ACHN (cell line): ENCODE measurements around the gene IFI44.

Experiments
- DNase-seq: peaks from one replicate; pipeline ENCODE4 v3.0.0-alpha.2; 2015
- in situ Hi-C: cut with HindIII; loops from 2 replicates; pipeline ENCODE4 v1.10.0; 2017; ENCODE audit warnings: low sequenced_read_pairs, low pct_ligation_motif_present, low pct_unique_long_range_greater_than_20kb

The IFI44 gene

DNA sequence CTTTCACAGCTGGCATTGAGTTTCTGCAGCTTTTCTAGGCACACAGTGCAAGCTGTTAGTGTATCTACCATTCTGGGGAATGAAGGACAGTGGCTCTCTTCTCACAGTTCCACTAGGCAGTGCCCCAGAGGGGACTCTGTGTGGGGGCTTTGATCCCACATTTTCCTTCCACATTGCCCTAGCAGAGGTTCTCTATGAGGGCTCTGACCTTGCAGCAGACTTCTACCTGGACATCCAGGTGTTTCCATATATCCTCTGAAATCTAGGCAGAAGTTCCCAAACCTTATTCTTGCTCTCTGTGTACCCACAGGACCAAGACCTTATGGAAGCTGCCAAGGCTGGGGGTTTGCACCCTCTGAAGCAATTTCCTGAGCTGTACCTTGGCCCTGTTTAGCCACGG lies 2.4 kb upstream of the IFI44 start:
- in situ Hi-C loops: no loop called here
- no peak for DNase-seq

DNA sequence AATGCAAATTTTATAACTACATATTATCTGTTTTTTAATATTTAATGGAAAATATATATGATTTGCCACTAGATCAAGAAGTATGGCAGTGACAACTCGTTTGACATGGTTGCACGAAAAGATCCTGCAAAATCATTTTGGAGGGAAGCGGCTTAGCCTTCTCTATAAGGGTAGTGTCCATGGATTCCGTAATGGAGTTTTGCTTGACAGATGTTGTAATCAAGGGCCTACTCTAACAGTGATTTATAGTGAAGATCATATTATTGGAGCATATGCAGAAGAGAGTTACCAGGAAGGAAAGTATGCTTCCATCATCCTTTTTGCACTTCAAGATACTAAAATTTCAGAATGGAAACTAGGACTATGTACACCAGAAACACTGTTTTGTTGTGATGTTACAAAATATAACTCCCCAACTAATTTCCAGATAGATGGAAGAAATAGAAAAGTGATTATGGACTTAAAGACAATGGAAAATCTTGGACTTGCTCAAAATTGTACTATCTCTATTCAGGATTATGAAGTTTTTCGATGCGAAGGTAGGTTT lies 556 bp downstream of the IFI44 start:
- in situ Hi-C loops: no loop called here
- DNase-seq: no peak

DNA sequence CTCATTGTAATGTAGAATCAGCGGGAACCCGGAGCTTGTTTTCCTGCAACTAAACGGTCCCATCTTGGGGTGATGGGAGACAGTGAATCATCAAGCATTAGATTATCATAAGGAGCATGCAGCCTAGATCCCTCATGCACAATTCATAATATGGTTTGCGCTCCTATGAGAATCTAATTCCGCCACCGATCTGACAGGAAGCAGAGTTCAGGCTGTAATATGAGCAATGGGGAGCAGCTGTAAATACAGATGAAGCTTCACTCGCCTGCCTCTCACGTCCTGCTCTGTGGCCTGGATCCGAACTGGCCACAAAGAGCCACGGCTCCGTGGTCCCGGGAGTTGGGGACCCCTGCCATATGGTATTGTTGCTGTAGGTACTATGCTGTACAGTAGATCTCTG lies 1.6 kb downstream of the IFI44 start:
- DNase-seq: no peak
- in situ Hi-C loops: no loop called here

GRCh38 chr1:78652019-78652560 lies 2.5 kb downstream of the IFI44 start:
- in situ Hi-C loops: no loop called here
- DNase-seq: no peak

DNA sequence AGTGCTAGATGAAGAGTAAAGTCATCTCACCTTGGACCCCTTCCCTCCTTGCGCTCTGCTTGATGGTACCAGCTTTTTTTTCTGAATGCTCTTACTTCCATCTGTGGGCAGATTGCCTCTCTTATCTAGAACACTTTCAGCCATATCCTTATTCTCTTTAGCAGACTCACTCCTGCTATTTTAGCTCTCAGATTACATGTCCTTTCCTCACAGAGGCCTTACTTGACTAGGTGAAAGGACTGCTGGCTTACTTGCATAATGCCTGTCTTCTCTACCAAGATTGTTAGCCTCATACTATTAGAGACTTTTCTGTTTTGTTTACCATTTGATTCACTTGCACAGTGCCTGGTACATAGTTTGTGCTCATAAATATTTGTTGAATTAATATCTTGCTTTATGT lies 9.3 kb downstream of the IFI44 start:
- in situ Hi-C loops: no loop called here

DNA sequence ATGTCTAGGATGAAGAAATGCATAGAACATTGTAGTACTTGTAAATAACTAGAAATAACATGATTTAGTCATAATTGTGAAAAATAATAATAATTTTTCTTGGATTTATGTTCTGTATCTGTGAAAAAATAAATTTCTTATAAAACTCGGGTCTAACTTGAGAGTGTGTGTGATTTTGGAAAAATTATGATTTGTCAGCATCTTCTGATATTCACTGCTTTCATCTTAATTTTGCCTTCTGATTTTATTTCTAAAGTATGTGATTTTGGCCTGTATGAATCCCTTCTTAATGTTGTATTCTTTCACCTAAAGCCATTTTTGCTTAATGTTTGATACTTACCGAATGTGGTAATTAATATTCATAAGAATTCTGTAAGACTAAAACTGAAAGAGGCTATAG lies 14.3 kb downstream of the IFI44 start:
- in situ Hi-C loops: no loop called here
- no peak for DNase-seq

More for the DNA sequence above, 9.3 kb downstream of the IFI44 start:
- DNase-seq: no peak

DNA sequence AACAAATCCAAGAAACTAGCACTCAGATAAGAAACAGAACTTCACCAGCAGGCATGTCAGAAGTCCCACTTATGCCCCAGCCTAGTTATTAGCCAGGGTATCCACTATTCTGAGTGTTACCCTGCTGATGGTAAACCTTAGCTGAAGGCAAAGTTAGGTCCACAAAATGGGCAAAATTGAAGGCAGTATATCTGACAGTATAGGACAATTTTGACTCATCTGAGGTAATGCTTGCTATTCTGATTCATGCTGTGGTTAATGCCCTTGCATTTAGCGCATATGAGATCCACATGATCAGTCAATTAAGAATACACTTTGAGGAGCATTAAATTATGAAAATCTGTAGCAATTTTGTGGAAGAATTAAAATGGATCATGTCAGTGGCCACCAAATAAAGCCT lies 15.1 kb downstream of the IFI44 start:
- in situ Hi-C loops: no loop called here

DNA sequence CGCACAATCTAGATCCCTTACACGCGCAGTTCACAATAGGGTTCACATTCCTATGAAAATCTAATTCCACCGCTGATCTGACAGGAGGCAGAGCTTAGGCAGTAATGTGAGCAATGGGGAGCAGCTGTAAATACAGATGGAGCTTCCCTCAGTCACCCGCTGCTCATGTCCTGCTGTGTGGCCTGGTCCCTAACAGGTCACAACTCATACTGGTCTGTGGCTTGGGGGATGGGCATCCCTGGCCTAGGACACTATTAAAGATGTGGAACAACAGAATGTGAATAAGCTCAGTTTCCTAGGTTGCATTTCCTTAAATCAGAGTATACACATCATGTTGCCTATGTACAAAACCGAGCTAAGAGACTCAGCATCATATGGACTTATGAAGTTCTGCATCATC lies 16.2 kb downstream of the IFI44 start:
- in situ Hi-C loops: no loop called here
- no peak for DNase-seq

More for the DNA sequence above, 15.1 kb downstream of the IFI44 start:
- DNase-seq: no peak

DNA sequence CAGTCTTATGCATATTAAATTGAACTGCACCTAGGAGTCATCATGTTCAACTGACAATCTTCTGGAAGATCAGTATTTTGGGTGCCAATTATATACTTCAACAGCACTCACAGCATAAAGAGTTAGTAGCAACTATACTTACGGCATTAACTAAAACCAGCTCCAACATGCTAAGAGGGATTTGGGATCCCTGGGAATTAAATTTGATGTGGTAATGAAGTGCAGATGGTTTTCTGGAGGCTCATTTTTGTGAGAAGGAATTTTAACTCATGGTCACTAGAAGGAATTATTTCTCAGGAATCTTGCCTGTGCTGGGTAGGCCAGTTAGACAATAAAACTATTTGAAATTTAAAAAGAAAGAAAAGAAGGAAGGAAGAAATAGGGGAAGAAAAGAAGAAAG lies 18.3 kb downstream of the IFI44 start:
- in situ Hi-C loops: no loop called here
- no peak for DNase-seq

DNA sequence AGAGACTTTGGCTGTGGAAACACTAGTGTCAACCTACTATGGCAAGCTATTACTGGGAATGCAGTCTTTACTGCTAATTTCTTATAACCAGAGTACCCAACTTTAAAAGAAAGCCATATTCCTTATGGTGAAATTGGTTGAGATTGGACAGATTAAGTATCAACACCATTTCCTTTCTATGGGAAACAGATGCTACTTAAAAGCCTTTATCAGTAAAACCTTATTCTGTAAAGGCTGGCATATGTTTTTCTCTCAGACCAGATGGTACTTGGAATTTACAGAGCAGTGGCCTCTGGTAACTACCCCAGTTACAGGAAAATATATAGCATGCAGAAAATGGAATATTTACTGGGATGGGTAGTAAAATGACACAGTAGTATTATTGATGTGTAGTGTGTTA lies 18.8 kb downstream of the IFI44 start:
- in situ Hi-C loops: no loop called here
- no peak for DNase-seq

GRCh38 chr1:78672428-78672827 lies 22.8 kb downstream of the IFI44 start:
- in situ Hi-C loops: no loop called here
- no peak for DNase-seq

DNA sequence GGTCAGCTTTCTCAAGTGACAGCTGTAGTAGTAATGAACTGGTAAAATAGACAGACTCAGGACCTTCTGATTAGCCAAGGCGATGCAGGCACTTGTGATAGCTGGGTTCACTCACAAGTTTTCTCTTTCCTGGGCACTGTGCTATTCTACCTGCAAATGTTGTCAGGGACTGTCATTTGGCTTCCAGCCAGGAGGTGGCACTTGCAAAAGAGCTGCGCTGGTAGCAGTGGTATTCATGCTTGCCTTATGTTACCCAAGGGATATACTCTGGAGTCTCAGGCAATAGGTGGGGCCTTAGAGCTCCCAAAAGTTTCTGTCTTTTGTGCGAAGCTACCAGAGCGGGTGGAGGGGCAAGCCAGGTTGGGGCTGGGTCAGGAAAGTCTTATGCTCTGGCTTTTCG lies 23.5 kb downstream of the IFI44 start:
- DNase-seq: no peak
- in situ Hi-C loops: no loop called here

DNA sequence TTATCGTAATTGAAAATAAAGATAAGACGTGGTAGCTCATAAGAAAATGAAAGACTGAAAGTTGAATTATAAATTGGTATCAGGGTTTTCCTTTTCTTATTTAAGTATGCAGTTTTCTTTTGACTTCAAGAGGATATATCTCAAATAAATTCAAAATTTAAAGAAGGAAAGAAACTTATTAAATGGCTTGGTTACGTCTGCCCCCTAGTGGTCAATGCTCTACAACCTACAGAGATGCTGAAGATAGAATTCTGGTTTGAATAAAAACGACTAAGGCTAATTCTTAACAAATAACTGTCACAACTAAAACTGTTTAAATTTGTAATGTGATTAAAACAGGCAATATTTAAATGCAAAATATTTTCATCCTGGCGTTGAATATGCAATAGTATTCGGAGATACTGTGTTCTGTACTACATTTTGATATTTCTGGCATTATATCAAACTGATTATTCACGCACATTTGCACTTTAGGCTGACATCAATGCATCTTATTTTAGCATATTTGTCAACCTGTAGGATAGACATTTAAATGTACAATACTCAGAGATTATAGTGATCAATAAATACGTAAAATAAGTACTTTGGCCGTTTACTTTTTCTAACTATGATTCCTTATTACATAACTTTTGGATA lies 26.8 kb downstream of the IFI44 start:
- peak; percentile 64 for DNase-seq
- in situ Hi-C loops: no loop called here

DNA sequence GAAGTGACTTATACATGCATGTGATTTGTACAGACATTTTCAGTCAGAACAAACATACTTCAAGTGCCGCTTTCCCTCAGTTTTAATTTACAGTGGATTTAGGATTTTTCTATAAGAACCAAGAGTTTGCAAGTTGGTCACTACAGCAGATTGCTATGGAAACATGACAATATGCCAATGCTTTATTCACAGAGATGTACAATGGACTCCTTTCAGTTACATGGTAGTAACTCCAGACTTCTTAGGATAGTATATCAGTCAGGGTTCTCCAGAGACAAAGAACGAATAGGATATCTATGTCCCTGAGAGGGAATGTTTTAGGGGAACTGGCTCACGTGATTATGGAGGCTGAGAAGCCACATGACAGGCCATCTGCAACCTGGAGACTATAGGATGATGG lies 27.4 kb downstream of the IFI44 start:
- DNase-seq: no peak
- in situ Hi-C loops: no loop called here

- DNase-seq: no peak
- in situ Hi-C loops: no loop called here
Measured at GRCh38 chr1:78677788-78678187, 28.2 kb downstream of the IFI44 start.

- in situ Hi-C loops: no loop called here
- DNase-seq: no peak
Measured at GRCh38 chr1:78678324-78678723, 28.7 kb downstream of the IFI44 start.

DNA sequence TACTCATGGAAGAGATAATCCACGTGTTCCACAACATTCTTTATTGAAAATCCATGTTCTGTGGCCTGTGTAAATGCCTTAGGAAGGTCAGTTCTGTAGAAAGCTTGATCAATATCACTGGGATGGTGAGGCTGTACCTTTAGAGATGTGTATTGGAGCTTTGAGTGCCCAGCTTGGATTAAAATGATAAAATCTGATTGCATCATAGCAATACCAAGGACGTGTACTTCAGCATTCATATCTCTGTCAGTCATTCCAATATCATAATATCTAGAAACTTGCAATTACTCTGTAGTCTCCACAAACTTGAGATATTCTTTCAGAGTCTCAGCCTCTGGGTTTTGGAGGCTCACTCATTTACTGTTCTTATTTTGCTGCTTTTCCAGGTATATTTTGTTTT lies 31.6 kb downstream of the IFI44 start:
- DNase-seq: no peak
- in situ Hi-C loops: no loop called here

- in situ Hi-C loops: no loop called here
- DNase-seq: no peak
Measured at GRCh38 chr1:78682496-78682895, 32.9 kb downstream of the IFI44 start.

GRCh38 chr1:78683079-78683478 lies 33.4 kb downstream of the IFI44 start:
- DNase-seq: no peak
- in situ Hi-C loops: no loop called here

GRCh38 chr1:78687315-78687714 lies 37.7 kb downstream of the IFI44 start:
- in situ Hi-C loops: no loop called here
- DNase-seq: no peak
